T-cell (primary cell): ENCODE results near the gene ZNF740. TPM values are rescaled to one million over a fixed set of nuclear protein-coding genes. Genes with fewer than 3 reads are reported as not detected.

Source experiments
- ATAC-seq, 4 experiments: fragments of 200-7000 bp in 3 of 4; fragments of 150-1000 bp in 1 of 4; cut with Tn5 transposase; replicated peaks in 1 of 4; 1 replicate in 3 of 4; 2 replicates in 1 of 4; pipeline ENCODE4 v1.10.0; 2021; ENCODE audit warnings: moderate library complexity in 3 of 4, mild to moderate bottlenecking in 2 of 4, moderate number of reproducible peaks in 1 of 4
- CTCF ChIA-PET, 2 donors: fragments of 300-600 bp; sonication (Branson Sonifier 250); formaldehyde crosslinking; loops; one replicate each; lab custom pipeline; 2022; ENCODE audit warnings: antibody characterized with exemption in 2 of 2; lab: Charles Lee
- POLR2A ChIA-PET, 2 donors: fragments of 300-600 bp; sonication (Branson Sonifier 250); formaldehyde crosslinking; loops; one replicate each; lab custom pipeline; 2022; ENCODE audit warnings: antibody characterized with exemption in 2 of 2; lab: Charles Lee
- DNase-seq, 35 experiments: peaks; one replicate each; pipeline versions ENCODE4 v3.0.0 to v3.0.0-alpha.2; 2013 to 2023
- H3K27ac ChIP-seq: one replicate; pipeline ENCODE4 v1.5.1; 2013; ENCODE audit warnings: low read length
- H3K27me3 ChIP-seq, 2 experiments: replicated peaks in 1 of 2; 1 replicate in 1 of 2; 2 replicates in 1 of 2; pipeline versions ENCODE4 v1.6.1 to v1.7.0; 2013; ENCODE audit warnings: low read length in 1 of 2, mixed read lengths in 1 of 2; ENCODE audit not compliant: control insufficient read depth in 2 of 2, insufficient read depth in 2 of 2; ENCODE audit errors: extremely low read depth in 1 of 2
- H3K36me3 ChIP-seq, 2 donors: 1 replicate in 1 of 2; 2 replicates in 1 of 2; pipeline versions ENCODE4 v1.6.1 to v1.7.0; 2013; ENCODE audit warnings: low read length in 1 of 2; ENCODE audit not compliant: control insufficient read depth in 2 of 2, insufficient read depth in 1 of 2; ENCODE audit errors: extremely low read depth in 1 of 2
- H3K4me1 ChIP-seq, 2 experiments: 1 replicate in 1 of 2; 2 replicates in 1 of 2; pipeline versions ENCODE4 v1.6.1 to v1.7.0; 2013; ENCODE audit warnings: low read length in 2 of 2, mixed read lengths in 1 of 2; ENCODE audit not compliant: insufficient read depth in 2 of 2, control insufficient read depth in 1 of 2; ENCODE audit errors: extremely low read depth in 1 of 2
- H3K4me3 ChIP-seq, 2 donors: 1 replicate in 1 of 2; 2 replicates in 1 of 2; pipeline versions ENCODE4 v1.5.1 to v1.7.0; 2013; ENCODE audit warnings: mild to moderate bottlenecking in 2 of 2, low read length in 1 of 2, moderate library complexity in 1 of 2; ENCODE audit not compliant: control insufficient read depth in 1 of 2; ENCODE audit errors: extremely low read depth in 1 of 2
- H3K9me3 ChIP-seq: 2 replicates; pipeline ENCODE4 v1.7.0; 2013
- H3K27ac Mint-ChIP-seq, 2 donors: one replicate each; pipeline ENCODE4 v1.8.0; 2020 to 2021; ENCODE audit warnings: mild to moderate bottlenecking in 2 of 2, mixed read lengths in 2 of 2
- H3K27me3 Mint-ChIP-seq, 2 donors: one replicate each; pipeline ENCODE4 v1.8.0; 2021 to 2022; ENCODE audit warnings: mixed read lengths in 2 of 2
- H3K36me3 Mint-ChIP-seq: one replicate; pipeline ENCODE4 v1.8.0; 2021; ENCODE audit warnings: mixed read lengths
- H3K4me1 Mint-ChIP-seq, 3 donors: one replicate each; pipeline ENCODE4 v1.8.0; 2020 to 2022; ENCODE audit warnings: mixed read lengths in 3 of 3, mild to moderate bottlenecking in 1 of 3
- H3K4me3 Mint-ChIP-seq, 3 donors: one replicate each; pipeline ENCODE4 v1.8.0; 2020 to 2022; ENCODE audit warnings: mild to moderate bottlenecking in 3 of 3, mixed read lengths in 3 of 3, moderate library complexity in 3 of 3
- H3K9me3 Mint-ChIP-seq, 3 donors: one replicate each; pipeline ENCODE4 v1.8.0; 2020 to 2022; ENCODE audit warnings: mixed read lengths in 3 of 3
- whole genome bisulfite sequencing: methylation state at CpG from one replicate; pipeline ENCODE4 v1.1.5; 2013; ENCODE audit warnings: missing lambda C conversion rate; ENCODE audit not compliant: insufficient coverage; 5-methylcytosine and 5-hydroxymethylcytosine counted together
- total RNA-seq, 35 experiments: library from RNA in 6 of 35; stranded (reverse) in 6 of 35; fragments of 120-200 nt in 1 of 35; gene quantifications; one replicate each; pipeline versions ENCODE4 v1.2.1 to v1.2.4 and lab custom pipeline; 2013 to 2026

ZNF740 gene
- total RNA-seq, 5 donors from 2014 or later (not counting 1 experiment from before 2014, with no cell fraction given): 36.4 to 94.2 (median 83.9) TPM

- Histone ChIP-seq H3K4me3 (peak overlapping the region in 1 of 2 donors; percentile 30), H3K9me3 (no peaks in the 10 kb centered on the region), H3K27ac (peak overlapping the region; percentile 68), H3K4me1 (peaks cover 30 to 82% of the 10 kb centered on the region in 2 experiments), H3K27me3 (no peaks in the 10 kb centered on the region), H3K36me3 (peaks cover 12 to 39% of the 10 kb centered on the region in 2 donors)
- no peaks in the 10 kb centered on the region for H3K27me3 Mint-ChIP-seq
- ATAC-seq (peak; percentile 13 to 35 (median 28)), DNase-seq (peak in 1 of 35 experiments; percentile 48)
- peaks cover 25% of the 10 kb centered on the region for H3K36me3 Mint-ChIP-seq
- no peaks in the 10 kb centered on the region for H3K9me3 Mint-ChIP-seq
- ChIA-PET CTCF (interaction anchor here (0.5 to 3.5 kb wide), 11 partner anchors 7 to 115 kb away, joined by 3 to 12 read pairs (median 4); partner anchors contain the start of genes ESPL1 (in 2 of the 2) and AAAS (in 1 of the 2)), POLR2A (interaction anchor here in 1 of 2 donors (0.6 kb wide), 1 partner anchor 108 kb away, joined by 7 read pairs; no protein-coding TSS in a partner anchor)
- H3K27ac Mint-ChIP-seq: peak overlapping the region; percentile 97 to 98
- H3K4me3 Mint-ChIP-seq: peak overlapping the region; percentile 70 to 78 (median 77)
- peaks cover 69 to 83% (median 77%) of the 10 kb centered on the region in 3 donors for H3K4me1 Mint-ChIP-seq
- WGBS: 7% methylated on average over 6 of the region's 7 CpGs
These were observed 28.4 kb downstream of the ZNF740 start for GRCh38 chr12:53208877-53209463.

- Histone ChIP-seq H3K4me1 (peaks cover 33 to 85% of the 10 kb centered on the region in 2 experiments), H3K36me3 (peaks cover 12 to 55% of the 10 kb centered on the region in 2 donors), H3K27me3 (no peaks in the 10 kb centered on the region), H3K4me3 (no peak overlapping the region), H3K9me3 (no peaks in the 10 kb centered on the region), H3K27ac (no peak overlapping the region)
- ATAC-seq: no peak
- Mint-ChIP-seq H3K36me3 (peaks cover 28% of the 10 kb centered on the region), H3K9me3 (no peaks in the 10 kb centered on the region), H3K4me1 (peaks cover 70 to 78% (median 77%) of the 10 kb centered on the region in 3 donors), H3K27me3 (no peaks in the 10 kb centered on the region), H3K27ac (peak overlapping the region in 1 of 2 donors; percentile 34), H3K4me3 (no peak overlapping the region)
- no peak for DNase-seq
- POLR2A ChIA-PET: interaction anchor here in 1 of 2 donors (1.1 kb wide), 1 partner anchor 51 kb away, joined by 3 read pairs; no protein-coding TSS in a partner anchor
- WGBS: 95% methylated on average over 3 of the region's 4 CpGs
- CTCF ChIA-PET: interaction anchor here (1.1 to 5.0 kb wide), 6 partner anchors 9 to 112 kb away, joined by 3 to 23 read pairs (median 4); partner anchors contain the start of genes AAAS (in 1 of the 2) and ESPL1 (in 1 of the 2)
These were observed 30.3 kb downstream of the ZNF740 start for GRCh38 chr12:53210843-53211242.

GRCh38 chr12:53211476-53212381 is 31.2 kb downstream of the ZNF740 start:
- WGBS: 82% methylated on average over 5 of the region's 13 CpGs
- ChIA-PET POLR2A (interaction anchor here in 1 of 2 donors (0.7 kb wide), 1 partner anchor 36 kb away, joined by 3 read pairs; no protein-coding TSS in a partner anchor), CTCF (interaction anchor here (0.8 to 5.0 kb wide), 10 partner anchors 8 to 113 kb away, joined by 3 to 23 read pairs (median 5); partner anchors contain the start of genes ESPL1 (in 2 of the 2) and AAAS (in 1 of the 2))
- H3K27me3 Mint-ChIP-seq: no peaks in the 10 kb centered on the region
- Histone ChIP-seq H3K27ac (no peak overlapping the region), H3K4me1 (peaks cover 30 to 86% of the 10 kb centered on the region in 2 experiments), H3K27me3 (no peaks in the 10 kb centered on the region), H3K4me3 (no peak overlapping the region), H3K36me3 (peaks cover 12 to 55% of the 10 kb centered on the region in 2 donors), H3K9me3 (no peaks in the 10 kb centered on the region)
- peaks cover 77 to 79% (median 77%) of the 10 kb centered on the region in 3 donors for H3K4me1 Mint-ChIP-seq
- ATAC-seq (no peak), DNase-seq (peak in 1 of 35 experiments; percentile 37)
- H3K27ac Mint-ChIP-seq: peak overlapping the region; percentile 69 to 76
- H3K9me3 Mint-ChIP-seq: no peaks in the 10 kb centered on the region
- no peak overlapping the region for H3K4me3 Mint-ChIP-seq
- H3K36me3 Mint-ChIP-seq: peaks cover 28% of the 10 kb centered on the region

DNA sequence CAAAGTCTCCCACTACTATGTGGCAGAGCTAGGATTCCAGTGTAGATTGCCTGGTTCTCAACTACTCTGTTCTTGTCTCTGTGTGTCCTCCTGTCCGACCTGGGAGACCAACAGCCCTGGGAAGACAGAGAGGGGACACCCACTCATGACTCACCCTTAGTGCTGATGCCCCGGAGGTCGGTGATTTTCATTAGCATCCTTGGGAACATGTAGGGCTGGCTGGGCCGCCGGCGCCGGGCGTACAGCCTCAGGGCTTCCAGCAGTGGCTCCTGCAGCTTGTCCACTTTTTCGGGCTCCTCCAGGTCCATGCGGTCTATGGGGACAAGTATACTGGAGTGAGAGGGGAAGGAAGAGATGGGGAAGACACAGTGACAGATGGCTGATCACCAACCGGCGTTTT is 32.4 kb downstream of the ZNF740 start:
- POLR2A ChIA-PET: no interaction called here
- no peak for ATAC-seq
- Mint-ChIP-seq H3K36me3 (peaks cover 28% of the 10 kb centered on the region), H3K9me3 (no peaks in the 10 kb centered on the region), H3K4me1 (peaks cover 78 to 81% (median 79%) of the 10 kb centered on the region in 3 donors), H3K27me3 (no peaks in the 10 kb centered on the region), H3K4me3 (no peak overlapping the region), H3K27ac (peak overlapping the region; percentile 64 to 78)
- peak overlapping the region; percentile 20 for H3K27ac ChIP-seq
- H3K9me3 ChIP-seq: no peaks in the 10 kb centered on the region
- CTCF ChIA-PET: interaction anchor here (0.6 to 5.0 kb wide), 14 partner anchors 39 to 1815 kb away, joined by 3 to 34 read pairs (median 7); partner anchors contain the start of genes ESPL1 (in 2 of the 2), AAAS (in 1 of the 2) and PFDN5 (in 1 of the 2)
- peaks cover 12 to 55% of the 10 kb centered on the region in 2 donors for H3K36me3 ChIP-seq
- no peak for DNase-seq
- H3K27me3 ChIP-seq: no peaks in the 10 kb centered on the region
- no peak overlapping the region for H3K4me3 ChIP-seq
- 62% methylated on average over 7 of the region's 12 CpGs for WGBS
- H3K4me1 ChIP-seq: peaks cover 31 to 87% of the 10 kb centered on the region in 2 experiments

DNA sequence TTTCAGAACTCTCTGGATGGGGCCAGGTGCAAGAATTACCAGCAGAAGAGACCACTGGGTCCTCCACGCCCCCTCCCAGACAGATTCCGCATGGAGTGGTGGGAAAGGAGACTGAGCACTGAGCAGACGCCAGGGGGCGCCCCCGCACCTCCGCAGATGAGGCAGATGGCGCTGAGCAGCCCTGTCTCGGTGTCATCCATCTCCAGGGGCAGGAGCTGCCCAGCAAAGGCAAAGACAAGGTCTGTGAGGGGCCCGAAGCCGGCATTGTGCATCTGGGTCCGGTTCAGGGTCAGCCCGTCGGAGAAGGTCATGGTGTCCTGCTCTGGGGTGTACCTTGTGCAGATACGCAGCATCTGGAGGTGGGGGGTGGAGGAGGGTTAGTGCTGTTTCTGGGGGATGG is 32.8 kb downstream of the ZNF740 start:
- ChIA-PET CTCF (interaction anchor here (0.7 to 5.0 kb wide), 21 partner anchors 13 to 1816 kb away, joined by 3 to 34 read pairs (median 5); partner anchors contain the start of genes AAAS (in 2 of the 2), ESPL1 (in 2 of the 2) and PFDN5 (in 1 of the 2)), POLR2A (no interaction called here)
- peak; percentile 65 to 82 (median 67) for ATAC-seq

More for the DNA sequence above, 32.8 kb downstream of the ZNF740 start:
- Histone ChIP-seq H3K4me1 (peaks cover 31 to 87% of the 10 kb centered on the region in 2 experiments), H3K9me3 (no peaks in the 10 kb centered on the region), H3K36me3 (peaks cover 12 to 55% of the 10 kb centered on the region in 2 donors), H3K27ac (peak overlapping the region; percentile 20), H3K27me3 (no peaks in the 10 kb centered on the region), H3K4me3 (no peak overlapping the region)
- peaks cover 78 to 81% (median 79%) of the 10 kb centered on the region in 3 donors for H3K4me1 Mint-ChIP-seq
- H3K27ac Mint-ChIP-seq: peak overlapping the region; percentile 64 to 78
- no peak overlapping the region for H3K4me3 Mint-ChIP-seq
- no peaks in the 10 kb centered on the region for H3K9me3 Mint-ChIP-seq
- H3K36me3 Mint-ChIP-seq: peaks cover 28% of the 10 kb centered on the region
- DNase-seq: peak; percentile 57 to 91 (median 78)
- H3K27me3 Mint-ChIP-seq: no peaks in the 10 kb centered on the region
- 12% methylated on average over 12 of the region's 14 CpGs for WGBS
